Forelimb muscle (tissue), 1 donor: ENCODE measurements around the gene GDPD4. TPM values are rescaled to one million over a fixed set of nuclear protein-coding genes. Genes with fewer than 3 reads are reported as not detected.

Experiments used
- DNase-seq: peaks from one replicate; pipeline ENCODE4 v3.0.0-alpha.2; 2013; ENCODE audit warnings: low read depth
- polyA plus RNA-seq: library from polyadenylated mRNA; unstranded; fragments of 120-200 nt; gene quantifications from one replicate; pipeline ENCODE4 v1.2.1, GENCODE V29; 2013; ENCODE audit not compliant: insufficient read length

Gene GDPD4
- polyA plus RNA-seq, 1 donor = 0.09 TPM

GRCh38 chr11:77244277-77245027, 57.0 kb downstream of the GDPD4 start:
- DNase-seq = peak; percentile 25

- DNase-seq = no peak
These were observed 64.6 kb downstream of the GDPD4 start for GRCh38 chr11:77236901-77237300.

DNA sequence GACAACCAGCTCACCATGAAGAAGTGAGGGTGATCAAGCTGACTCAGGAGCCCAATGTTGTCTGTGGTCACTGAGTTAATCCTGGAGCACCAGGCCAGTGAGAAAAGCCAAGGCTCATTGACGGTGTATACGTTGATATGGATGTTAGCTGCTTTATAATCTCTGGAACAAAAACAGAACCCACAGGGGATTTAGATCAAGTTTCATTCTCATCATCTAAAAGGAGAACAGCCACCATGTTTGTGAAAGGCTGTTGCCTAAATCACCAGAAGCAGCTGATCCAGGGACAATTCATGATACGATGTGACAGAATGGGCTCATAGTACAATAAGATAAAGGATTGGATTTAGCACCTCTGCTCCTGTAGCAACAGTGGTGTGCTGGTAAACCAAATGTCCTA, 68.5 kb downstream of the GDPD4 start:
- DNase-seq = no peak

GRCh38 chr11:77232242-77232641, 69.2 kb downstream of the GDPD4 start:
- DNase-seq = no peak

DNA sequence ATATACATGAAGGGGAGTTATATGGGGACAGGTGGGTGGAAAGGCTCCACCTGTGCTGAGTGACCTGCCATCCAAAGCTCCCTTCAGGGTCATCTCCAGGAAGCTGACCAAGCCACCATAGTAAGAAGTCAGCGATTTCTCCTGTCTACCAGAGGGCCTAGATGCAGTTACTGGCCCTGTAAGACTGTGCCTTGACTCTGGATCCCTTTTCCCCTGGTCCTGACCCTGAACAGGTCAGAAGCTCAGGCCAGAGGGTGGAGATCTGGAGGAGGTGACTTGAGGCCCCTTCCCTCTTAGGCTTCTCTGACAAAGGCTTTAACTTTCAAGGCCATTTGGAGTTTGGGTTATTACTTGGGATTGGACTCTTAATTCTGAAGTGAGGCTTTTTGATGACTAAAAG, 69.7 kb downstream of the GDPD4 start:
- DNase-seq = no peak

GRCh38 chr11:77230878-77231605, 70.4 kb downstream of the GDPD4 start:
- no peak for DNase-seq

DNA sequence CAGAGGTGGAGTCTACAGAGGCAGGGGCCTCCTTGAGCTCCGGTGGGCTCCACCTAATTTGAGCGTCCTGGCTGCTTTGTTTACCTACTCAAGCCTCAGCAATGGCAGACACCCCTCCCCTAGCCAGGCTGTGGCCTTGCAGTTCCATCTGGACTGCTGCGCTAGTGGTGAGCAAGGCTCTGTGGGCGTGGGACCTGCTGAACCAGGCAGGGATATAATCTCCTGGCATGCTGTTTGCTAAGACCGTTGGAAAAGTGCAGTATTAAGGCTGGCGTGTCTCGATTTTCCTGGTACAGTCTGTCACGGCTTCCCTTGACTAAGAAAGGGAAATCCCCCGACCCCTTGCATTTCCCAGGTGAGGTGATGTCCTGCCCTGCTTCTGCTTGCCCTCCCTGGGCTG, 77.7 kb downstream of the GDPD4 start:
- no peak for DNase-seq

DNA sequence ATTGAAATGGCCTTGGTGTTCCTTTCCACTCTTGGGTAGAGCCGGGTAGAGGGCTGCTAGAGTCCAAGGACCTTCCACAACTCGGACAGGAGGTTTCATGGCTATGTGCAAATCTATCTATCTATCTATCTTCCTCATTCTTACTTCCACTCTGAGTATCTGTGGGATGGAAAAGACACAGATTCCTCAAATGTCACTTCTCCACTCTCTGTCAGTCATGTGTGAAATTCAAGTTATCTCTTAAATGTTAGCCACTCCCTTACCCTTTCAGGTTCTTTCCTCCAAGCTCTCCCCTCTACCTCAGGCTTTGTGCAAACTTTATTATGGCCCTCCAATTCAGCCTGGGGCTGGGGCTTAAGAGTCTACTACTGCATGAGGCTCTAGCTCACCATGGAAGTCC, 84.3 kb downstream of the GDPD4 start:
- DNase-seq = no peak

DNA sequence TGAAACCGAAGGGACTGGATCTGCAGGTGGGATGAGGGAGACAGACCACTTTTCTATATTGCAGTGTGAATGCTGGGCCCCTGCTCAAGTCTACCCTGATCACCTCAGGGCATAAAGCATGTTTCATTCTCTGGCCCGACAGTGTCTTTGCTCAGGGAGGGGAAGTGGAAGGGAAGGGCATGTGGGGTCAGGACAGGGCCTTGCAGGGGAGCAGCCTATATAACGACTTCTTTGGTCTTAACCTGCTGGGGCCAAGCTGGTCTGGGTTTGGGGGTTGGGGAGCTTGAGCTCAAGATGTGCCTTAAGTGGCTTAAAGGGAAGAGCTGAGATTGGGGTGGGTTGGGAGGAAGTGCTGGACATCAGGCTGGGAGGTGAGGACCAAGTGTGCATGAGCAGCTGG, 86.4 kb downstream of the GDPD4 start:
- no peak for DNase-seq

- DNase-seq = no peak
These were observed 86.9 kb downstream of the GDPD4 start for GRCh38 chr11:77214557-77214956.

DNA sequence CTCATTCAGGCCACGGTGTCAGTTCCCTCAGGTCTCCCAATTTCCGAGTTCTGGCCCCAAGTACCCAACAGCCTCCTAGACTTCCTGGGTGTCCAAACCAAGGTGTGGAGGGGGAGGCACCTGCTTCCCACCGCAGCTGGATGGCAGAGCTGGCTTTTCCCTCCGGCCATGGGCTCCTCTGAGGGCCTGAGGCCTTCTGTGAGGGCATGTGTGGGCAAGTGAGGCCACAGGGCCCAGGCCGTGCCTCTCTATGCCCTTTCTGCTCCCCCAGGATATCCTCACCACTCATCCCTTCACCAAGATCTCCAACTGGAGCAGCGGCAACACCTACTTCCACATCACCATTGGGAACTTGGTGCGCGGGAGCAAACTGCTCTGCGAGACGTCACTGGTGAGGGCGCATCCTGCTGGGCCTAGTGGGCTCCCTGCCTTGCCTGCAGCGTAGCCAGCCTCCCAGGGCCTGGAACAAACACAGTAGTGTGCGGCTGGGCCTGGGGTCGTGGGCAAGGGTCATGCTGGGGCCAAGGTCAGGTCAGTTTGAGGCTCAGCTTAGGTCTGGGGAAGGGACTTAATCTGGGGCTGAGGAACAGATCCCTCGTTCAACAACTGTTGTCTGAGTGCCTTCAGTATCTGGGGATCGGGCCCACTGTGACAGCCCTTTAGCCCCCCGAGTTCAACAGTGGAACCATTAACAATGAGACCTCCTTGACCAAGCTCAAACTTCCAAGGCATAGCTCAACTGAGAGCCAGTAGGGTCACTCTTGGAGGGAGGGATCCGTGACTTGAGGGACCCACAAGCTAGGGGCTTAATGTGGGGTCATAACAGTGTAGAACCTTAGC, 87.7 kb downstream of the GDPD4 start:
- DNase-seq = no peak

- DNase-seq = no peak
These were observed 88.4 kb downstream of the GDPD4 start for GRCh38 chr11:77213029-77213579.

DNA sequence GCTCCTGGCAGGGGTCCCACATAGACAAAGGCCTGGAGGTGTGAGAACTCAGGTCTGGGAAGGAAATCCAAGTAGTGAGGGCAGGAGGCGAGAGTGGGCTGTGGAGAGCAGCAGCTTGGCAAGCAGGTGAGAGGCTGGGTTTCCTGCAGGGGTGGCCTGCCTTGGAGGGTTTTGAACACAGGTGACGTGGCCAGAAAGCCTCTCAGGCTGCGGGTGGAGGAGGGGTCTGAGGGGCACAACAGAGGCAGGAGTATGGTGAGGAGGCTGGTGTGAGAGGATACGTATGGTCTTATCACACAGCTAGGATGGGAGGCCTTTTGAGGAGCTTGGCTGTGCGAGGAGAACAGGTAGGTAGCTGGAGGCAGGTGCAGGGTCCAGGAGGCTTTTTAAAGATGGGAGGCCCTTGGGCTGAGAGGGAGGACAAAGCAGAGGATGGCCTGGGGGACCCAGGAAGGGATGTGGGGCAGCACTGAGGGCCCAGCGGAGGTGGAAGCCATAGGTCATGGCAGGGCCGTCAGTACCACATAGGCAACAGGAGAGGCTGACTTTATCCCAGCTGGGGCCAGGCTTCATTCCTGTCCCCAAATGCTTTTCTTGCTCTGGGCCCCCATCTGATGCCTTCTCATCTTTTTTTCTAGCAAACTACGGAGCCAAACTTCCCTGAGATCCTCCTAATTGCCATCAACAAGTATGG, 89.0 kb downstream of the GDPD4 start:
- no peak for DNase-seq

DNA sequence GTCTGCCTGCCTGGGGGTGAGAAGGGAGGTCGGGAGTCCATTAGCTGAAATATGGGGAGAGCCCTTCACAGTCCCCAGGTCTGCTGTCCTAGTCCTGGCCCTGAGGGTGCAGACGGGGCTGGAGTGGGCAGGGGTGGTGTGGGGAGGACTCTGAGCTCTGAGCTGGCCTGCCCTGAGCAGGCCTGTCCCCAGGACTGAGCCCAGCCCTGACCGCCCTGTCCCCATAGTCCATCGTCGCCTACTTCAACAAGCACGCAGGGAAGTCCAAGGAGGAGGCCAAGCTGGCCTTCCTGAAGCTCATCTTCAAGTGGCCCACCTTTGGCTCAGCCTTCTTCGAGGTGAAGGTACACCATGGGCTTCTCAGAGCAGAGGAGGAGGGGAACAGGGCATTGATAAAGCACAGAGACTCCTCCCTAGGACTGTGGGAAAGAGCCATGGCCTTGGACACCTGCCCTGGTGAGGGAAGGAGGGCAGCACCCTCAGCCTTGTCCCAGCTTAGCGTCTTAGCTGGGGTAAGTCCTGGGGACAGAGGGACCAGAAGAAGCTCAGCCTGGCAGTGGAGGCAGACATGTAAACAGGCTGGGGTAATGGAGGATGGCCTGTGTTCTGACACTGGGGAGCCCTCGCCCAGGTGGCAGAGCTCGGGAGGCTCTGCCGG, 89.8 kb downstream of the GDPD4 start:
- no peak for DNase-seq

GRCh38 chr11:77211040-77211451, 90.4 kb downstream of the GDPD4 start:
- DNase-seq = no peak

DNA sequence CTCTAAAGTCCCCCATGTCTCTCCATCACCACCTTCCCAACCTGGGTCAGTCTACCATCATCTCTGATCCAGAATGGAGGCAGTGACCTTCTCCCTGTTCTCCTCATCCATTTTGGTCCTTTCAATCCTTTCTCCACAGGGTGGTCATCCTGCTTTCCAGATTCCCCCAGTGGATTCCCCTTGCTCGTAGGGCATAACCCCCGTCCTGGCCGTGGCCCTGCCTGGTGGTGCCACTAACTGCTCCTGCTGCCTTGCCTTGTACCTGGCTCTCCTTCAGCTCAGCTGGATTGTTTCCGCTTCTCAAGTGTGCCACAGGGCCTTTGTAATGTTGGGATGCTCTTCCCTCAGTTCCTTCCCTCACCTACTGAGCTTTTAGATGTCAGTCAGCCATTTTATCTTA, 91.8 kb downstream of the GDPD4 start:
- DNase-seq = no peak

DNA sequence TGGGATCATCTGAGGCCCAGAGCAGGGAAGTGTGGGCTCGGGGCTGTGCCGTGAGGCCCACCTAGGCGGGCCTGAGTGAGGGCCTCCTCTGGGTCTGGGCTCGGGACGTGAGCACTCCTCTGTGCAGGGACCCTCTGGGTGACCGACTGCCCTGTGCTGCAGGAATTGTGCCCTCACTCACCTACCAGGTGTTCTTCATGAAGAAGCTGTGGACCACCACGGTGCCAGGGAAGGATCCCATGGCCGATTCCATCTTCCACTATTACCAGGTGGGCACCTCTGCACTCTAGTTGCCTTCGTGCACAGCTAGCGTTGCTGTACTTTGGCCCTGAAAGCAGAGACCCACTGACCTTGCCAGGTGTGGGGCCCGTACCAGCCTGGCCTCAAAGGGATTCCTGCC, 93.0 kb downstream of the GDPD4 start:
- DNase-seq = no peak

GRCh38 chr11:77207618-77208313, 93.7 kb downstream of the GDPD4 start:
- DNase-seq = no peak

DNA sequence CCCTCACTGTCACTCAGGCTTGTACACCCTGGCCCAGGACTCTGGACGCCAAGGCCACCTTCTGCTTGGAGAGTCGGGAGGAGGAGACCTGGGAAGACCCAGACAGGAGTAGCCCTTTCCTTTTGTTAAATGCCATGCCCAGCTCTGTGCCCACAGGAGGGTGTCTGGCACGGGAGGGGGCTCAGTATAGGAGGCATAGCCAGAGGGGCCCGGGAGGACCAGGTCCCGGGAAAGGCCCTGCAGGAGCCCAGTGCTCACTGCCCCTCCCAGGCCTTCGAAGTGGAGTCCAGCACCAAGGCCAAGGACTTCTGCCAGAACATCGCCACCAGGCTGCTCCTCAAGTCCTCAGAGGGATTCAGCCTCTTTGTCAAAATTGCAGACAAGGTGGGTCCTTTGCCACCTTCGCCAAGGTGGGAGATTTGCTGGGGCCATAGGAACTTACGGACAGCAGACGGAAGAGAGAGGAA, 94.4 kb downstream of the GDPD4 start:
- DNase-seq = no peak
